IPS-NIHi7 (cell line): Measurements from ENCODE around the gene SLC13A5.
A peak's percentile ranks its signal among the peaks of the same experiment; 100 is the strongest.
"Not testable (repeated sequence)": the region's sequence is repeated elsewhere in the genome, so short reads cannot be mapped to it uniquely, and the experiment has no call there.

ENCODE experiments used
- DNase-seq: peaks from one replicate; pipeline ENCODE4 v3.0.0; 2012; ENCODE audit warnings: mixed read lengths; ENCODE audit errors: extremely low spot score

The SLC13A5 gene

DNA sequence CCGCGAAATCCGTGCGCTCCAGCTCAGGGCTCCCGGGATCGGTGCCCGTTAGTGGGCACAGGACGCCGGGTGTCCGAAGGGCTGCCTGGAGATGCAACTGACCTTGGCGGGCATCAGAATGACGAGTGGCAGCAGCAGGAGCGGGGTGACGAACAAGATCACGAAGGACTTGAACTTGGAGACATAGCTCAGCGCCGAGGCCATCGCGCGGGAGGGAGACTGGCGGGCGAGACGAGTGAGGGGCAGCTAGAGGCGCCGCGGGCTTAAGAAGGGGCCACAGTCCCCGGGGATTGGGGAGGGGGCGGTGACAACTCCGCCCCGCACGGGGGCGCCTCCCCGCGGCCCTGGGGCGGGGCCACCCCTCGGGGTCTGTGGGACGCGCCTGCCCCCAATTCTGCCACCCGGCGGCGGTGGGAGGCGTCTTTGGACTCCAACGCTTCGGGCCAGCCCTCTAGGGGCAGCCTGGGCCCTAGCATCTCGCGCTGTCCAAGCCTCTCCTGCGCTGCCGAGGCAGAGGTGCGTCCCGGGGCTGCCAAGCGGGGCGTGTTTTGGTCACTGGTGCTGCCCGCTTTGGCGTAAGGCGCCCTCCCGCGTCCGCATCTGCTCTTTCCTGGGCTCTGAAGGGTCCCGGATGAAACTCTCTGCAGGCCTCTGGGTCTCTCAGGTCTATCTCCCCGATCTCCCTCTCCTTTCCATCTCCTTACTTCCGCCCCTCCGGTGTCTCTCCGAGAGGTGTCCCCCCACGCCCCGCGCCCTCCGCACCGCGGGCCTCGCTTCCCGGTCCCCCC lies at the start of gene SLC13A5:
TSS of gene SLC13A5 (minus strand) at position 240 of the 788 bp plus-strand sequence. CDS start at position 204, 36 bp downstream.
- DNase-seq: peak; percentile 89

DNA sequence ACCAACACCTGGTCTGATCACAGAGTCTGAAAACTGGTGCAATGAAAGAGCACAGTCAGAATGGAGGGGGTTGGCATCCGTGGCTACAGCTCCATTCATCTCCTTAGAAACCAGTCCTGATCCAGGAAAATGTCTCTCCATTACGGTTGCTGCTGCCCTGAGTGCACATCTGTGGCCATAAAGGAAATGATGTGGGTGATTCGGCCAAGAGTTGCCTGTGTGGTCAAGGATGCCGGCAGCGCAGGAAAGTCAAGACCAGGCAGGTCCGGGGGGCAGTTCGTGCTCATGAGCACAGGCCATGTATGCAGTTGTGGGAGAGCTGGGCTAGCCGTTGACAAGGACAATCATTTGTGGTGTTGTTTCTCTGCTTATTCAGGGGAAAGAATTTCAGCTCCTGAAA lies 48.6 kb upstream of the SLC13A5 start:
- DNase-seq: no peak

DNA sequence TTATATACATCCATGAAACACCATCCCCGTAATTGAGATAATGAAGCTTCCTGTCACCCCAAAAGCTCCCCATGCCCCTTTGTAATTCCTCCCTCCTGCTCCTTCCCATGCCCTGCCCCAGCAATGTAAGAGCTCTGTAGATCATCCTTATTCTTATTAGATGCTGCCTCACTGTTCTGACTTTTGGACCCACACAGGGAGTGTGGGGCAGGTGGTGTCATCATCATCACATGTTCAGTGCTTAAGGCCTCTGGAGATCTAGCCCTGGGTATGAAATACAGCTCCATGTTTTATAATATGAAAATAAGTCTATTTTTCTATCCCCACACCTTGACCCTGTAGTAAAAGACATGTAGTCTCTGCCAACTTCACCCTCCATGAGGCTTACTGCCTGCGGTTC lies 44.6 kb upstream of the SLC13A5 start:
- no peak for DNase-seq

DNA sequence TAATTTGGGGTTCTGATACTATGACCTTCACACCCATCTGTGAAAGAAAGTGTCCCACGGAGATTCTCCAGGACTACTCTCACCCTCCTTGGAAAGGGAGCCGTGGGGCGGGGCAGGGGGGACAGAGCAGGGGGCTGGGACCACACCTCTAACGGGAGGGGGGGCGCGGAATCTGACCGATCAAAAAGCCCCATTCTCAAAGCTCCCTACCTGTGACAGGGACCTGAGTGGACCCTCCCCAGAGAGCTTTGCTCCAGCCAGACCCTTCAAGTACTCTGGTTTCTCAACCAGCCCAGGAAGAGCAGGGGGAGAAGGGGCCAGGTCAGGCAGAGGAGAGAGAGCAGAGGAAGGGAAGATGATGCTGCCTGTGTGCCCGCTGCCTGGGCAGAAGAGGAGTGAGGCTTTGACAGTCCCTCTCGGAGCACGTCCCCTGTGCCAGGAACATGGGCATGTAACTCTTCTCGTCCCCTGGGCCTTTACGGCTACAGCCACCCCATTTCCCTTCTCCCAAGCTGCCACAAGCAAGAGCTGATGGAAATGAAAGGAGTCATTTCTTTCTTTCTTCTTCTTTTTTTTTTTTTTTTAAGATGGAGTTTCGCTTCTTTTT lies 43.4 kb upstream of the SLC13A5 start:
- DNase-seq: no peak

DNA sequence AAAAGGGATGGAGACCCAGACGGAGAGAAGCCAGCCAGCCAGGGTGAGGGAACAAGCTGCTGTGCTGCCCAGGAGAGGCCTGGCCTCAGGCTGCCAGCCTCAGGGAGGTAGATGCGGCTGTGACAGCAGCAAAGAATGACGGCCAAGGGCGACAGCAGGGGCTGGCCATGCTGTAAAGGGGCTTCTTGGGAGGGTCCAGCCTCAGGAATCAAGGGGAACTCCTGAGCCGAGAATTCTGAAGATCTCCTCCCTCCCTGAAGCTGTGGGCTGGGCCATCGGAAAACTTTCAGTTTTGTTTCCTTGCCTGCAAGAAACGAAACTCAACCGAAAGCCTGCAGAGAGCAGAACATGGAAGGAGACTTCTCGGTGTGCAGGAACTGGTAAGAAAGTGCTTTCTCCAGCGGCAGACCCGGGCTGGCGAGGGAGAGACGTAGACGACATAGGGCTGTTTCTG lies 42.6 kb upstream of the SLC13A5 start, which contains the start of gene XAF1:
TSS of gene XAF1 (plus strand) at position 316 of the 454 bp plus-strand sequence. CDS start at position 349, 33 bp downstream.
- no peak for DNase-seq

DNA sequence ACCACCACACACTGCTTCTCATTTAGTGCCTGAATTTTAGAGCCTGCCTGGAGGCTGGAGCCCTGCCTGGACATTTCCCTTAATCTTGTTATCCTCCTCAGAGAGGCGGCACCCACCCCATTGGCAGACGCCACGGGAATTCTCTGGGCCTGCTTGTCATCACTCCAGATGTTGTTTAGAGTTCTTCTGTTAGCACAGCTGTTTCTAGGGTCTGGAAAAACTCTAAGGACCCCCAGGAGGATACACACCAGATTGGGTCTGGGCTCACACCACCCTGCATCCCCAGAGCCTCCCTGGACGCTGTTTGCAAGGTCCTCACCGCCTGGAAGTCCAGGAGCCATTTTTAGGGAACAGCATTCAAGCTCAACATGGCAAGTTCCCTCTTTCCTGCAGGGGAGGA lies 42.1 kb upstream of the SLC13A5 start:
- DNase-seq: no peak

DNA sequence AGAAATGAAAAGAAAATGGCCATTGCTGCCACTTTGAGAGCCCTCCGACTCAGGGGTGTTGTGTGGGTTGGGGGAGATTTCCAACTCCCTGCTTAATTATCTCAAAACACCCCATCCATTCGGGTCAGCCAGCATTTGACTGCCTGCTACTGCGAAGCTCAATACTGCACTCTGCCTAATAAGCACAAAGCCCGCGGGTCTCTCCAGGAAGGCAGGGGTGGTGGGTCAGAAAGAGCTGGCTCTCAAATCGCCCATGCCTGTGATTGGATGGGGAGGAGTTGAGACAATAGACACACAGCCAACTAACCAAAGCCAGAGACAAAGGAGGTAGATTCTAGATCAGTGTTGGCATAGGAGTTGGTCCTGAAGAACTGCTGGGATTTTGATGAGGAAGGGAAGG lies 40.4 kb upstream of the SLC13A5 start:
- no peak for DNase-seq

DNA sequence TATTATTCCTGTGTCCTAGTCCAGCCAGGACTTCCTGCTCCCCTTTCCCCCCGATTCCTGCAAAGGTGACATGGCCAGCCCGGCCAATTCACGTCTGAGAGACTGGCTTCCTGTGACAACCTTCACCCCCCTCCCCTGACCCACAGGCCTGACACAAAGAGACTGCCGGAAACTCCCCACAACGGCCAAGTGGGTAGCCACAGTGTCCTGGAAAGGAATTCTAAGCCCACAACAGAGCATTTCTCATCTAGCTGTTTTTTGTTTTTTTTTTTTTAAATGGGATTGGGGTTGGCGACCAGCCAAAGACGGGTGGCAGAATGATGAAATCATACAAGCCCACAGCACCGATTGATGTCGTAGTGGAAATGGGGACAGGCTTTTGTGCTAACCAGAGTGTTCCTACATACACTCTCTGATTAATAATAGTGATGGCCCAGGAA lies 39.9 kb upstream of the SLC13A5 start:
- DNase-seq: peak; percentile 39

DNA sequence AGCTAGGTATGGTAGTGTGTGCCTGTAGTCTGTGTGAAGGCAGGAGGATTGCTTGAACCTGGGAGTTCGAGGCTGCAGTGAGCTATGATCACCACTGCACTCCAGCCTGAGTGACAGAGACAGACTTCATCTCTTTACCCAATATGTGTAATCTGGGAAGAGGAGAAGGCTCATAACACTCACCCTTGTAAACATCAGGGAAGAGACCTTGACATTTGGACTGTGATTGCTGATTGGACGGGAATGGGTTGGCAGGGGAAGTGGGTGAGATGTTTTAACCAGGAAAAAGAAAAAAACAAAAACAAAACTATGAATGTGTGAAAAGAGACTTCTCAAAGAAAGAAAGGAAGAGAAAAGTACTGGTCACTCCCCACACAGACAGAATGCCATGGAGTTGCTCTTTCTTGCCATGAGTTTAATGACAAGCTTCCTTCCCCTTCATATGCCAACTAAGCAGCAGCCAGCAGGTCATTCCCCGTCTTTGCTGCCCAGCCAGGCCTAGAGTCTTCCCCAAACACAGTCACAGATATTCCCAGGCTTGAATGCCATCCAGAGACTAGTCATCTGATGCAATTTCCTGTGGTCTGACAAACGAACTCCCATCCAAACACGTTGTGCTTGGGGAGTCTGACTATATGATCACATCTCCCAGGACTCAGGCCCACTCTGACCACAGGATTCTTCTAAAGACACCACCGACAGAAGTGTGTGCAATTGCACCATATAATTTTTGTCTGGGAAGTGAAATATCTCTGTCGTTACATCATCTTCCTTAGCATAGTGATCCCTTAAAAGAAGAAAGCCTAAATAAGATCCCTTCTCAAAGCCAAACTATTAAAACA lies 39.1 kb upstream of the SLC13A5 start:
- DNase-seq: peak; percentile 19

DNA sequence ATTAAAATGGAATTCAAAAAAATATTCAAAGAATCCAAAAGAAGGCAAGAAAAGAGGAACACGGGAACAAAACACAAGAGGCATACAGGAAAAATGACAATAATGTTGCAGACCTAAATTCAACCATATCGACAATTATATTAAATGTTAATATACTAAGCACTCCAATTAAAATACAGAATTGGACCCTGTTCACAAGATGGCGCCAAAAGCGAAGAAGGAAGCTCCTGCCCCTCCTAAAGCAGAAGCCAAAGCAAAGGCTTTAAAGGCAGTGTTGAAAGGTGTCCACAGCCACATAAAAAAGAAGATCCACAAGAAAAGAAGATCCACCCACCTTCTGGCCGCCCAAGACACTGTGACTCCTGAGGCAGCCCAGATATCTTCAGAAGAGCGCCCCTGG lies 36.4 kb upstream of the SLC13A5 start:
- no peak for DNase-seq

DNA sequence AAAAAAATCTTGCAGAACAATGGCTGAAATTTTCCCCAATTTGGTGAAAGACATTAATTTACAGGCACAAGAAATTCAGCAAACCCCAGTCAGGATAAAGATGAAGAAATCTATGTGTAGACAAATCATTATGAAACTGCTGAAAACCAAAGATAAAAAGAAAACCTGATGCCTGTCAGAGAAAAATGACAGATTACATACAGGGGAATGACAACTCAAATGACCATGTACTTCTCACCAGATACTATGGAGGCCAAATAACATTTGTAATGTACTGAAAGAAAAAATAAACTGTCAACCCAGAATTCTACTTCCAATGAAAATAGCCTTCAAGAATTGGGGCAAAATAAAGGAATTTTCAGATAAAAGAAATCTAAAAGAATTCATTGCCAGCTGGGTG lies 35.4 kb upstream of the SLC13A5 start:
- DNase-seq: no peak

DNA sequence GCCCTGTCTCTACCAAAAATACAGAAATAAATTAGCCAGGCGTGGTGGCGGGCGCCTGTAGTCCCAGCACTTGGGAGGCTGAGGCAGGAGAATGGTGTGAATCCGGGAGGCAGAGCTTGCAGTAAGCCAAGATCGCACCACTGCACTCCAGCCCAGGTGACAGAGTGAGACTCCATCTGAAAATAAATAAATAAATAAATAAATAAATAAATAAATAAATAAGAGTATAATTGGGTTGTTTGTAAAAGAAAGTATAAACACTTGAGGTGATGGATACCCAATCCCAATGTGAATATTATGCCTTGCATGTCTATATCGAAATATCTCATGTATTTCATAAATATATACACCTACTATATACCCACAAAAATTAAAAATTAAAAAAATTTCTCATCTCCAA lies 33.5 kb upstream of the SLC13A5 start:
- not testable (repeated sequence) for DNase-seq

DNA sequence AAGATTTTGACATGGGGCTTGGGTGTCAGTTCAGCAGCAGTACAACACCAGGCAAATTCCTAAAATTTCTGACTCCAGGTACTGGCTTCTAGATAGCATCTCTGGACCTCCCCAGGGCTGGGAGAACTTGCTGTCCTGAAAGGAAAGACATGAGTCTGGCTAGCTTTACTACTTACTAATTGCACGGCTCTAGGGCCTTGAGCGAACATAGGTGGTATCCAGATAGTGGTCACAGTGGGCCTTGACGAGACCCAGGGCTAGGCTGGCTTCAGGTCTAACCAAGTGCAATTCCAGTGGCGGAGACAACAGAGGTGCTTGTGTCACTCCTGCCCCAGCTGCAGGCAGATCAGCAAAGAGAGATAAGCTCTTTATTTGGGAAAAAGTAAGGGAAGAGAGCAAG lies 16.4 kb upstream of the SLC13A5 start:
- no peak for DNase-seq

DNA sequence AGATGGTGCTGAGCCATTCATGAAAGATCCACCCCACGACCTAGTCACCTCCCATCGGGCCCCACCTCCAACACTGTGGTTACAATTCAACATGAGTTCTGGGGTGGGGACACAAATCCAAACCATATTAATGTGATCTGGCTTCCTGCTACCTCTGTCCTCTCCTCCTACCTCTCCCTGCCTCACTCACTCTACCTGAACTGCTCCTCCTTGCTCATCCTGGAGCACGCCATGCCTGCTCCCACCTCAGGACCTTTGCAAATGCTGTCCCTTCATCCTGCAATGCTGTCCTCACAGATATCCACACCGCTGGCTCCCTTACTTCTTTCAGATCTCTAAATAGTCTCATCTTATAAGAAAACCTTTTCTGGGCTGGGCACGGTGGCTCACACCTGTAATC lies 10.8 kb upstream of the SLC13A5 start:
- DNase-seq: no peak

DNA sequence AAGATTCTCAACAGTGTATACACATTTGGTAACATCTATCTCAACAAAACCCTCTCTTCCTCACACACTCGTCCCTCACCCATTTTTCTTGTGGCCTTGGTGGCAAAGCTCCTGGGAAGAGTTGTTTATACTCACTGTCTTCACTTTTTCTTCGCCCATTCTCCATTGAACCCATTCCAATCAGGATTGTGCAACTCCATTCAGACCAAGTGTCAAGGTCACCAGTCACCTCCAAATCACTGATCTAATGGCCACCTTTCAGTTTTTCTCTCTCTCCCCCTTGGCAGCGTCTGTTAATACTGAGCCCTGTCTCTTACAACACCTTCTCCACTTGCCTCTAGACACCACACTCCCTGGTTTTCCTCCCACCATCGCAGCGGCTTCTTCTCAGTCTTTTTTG lies 8.6 kb upstream of the SLC13A5 start:
- no peak for DNase-seq

DNA sequence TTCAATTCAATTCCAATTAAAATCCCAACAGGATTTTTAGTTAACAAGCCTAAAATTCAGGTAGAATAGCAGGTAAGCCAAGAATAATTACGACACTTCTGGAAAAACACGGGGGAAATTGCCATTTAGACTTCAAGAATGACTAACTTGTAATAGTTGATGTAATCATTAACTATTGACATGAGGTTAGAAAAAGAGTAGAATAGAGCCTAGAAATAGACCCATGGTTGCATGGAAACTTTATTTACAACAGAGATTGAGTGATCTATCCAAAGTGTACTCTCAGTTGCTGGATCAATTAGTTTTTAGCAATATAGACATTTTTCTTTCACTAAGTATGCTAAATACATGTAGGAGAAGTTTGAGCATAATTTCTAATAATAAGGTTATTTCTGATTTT lies 3.6 kb upstream of the SLC13A5 start:
- no peak for DNase-seq

DNA sequence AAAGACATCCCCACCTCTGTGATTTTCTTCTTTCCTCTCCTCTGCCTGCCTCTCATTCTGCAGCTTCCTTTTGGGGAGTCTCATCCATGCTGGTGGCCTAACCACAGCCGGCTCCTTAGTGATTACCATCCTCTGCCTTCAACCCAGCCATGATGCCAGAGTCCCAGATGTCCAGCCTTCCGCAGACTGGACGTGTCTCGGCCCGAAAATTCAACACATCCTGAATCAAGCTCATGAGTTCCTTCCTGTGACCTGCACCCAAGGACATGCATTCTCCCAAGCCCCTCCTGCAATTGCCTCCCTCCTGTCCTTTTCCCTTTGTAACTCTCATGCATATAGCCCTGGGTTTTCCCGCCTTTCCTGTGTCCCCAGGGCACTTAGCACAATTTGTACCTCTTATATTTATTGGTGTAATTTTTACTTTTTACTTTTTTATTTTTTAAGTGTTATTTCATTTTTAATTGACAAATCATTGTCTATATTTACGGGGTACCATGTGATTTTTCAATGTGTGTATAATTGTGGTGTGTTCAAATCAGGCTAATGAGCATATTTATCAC lies 1.2 kb upstream of the SLC13A5 start:
- DNase-seq: no peak

DNA sequence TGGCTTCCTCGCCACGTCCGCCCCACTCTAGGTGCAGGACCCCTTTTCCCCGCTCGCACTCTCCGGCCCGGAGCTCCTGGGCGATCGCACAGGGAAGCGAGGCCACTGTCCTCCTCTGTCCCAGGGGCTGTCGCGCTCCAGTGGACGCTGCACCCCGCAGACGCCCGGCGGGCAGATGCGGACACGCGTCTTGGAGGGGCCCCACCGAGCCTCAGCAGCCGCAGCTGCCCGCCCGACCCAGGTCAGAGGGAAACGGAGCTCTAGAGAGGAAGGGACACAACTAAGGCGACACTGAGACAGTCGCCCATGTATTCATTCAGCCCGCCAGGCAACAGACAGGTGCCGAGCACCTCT lies 726 bp upstream of the SLC13A5 start:
- DNase-seq: peak; percentile 35

DNA sequence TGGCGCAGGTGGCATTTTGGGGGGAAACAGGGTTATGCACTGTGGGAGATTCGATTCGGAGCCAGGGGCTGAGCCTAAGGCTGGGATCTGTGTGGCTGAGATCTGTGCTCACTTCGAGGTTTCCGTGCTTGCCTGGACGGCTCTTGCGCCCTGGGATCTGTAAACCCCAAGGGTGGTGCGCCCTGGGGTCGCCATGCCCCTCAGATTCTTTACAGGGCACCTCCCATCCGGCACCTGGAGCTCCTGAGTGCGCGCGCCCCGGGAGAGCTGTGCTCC lies 377 bp downstream of the SLC13A5 start:
- no peak for DNase-seq

DNA sequence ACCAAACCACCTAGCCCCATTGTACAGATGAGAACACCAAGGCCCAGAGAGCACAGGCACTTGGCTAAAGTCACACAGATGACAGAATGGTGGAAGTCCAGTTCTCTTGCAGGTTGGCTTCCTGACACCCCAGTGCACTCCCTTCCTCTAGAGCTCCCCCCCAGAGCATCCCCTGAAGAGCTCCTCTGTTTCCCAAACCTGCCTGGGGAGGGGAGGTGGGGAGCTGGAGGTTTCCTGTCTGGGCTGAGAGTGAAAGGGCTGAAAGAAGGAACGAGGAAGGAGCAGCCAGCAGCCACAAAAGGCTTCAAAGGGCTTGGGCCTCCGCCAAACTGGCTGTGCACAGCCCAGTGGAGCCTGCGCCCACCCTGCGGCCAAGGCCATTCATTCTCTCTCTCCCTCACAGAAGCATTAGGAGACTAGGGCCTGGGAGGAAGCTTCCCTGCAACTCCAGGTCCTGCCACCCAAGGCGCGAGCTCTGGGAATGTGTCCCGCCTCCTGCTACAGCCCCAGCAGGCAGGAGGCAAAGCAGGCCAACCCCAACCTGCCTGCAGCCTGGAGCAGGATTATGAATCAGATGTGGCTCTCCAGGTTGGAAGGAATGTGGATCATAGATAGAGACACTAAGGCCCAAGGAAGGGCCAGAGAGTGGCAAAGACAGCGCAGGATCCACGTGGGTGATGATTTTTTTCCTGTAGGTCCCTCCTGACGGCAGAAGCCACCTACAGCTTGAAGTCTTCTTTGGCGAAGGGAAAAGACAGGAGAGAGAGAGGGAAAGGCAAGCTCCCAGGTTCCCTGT lies 913 bp downstream of the SLC13A5 start:
- peak; percentile 84 for DNase-seq

DNA sequence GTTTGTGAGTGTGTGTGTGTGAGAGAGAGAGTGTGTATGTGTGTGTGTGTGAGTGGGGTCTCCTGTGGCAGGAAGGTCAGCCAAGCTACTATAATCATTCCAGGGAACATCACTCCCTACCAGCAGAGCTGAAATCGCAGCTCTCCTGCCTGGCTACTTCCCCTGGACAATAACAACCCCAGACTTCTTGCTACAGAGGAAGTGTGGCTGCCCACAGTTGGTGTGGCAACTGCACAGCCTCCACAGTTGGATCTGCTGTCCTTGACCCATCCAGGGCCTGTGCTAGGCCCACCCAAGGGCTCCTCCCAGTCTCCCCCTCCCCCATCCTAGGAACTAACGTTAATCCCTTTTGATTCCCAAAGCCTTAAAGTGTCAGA lies 1.5 kb downstream of the SLC13A5 start:
- no peak for DNase-seq
